NCI-H2029 (cell line): Measurements from ENCODE around the gene ANAPC16.
"Not testable (repeated sequence)": the region's sequence is repeated elsewhere in the genome, so short reads cannot be mapped to it uniquely, and the experiment has no call there.

ENCODE experiments used
- DNase-seq: peaks from one replicate; lab custom pipeline; 2025; lab: John Stamatoyannopoulos, UW

The ANAPC16 gene

DNA sequence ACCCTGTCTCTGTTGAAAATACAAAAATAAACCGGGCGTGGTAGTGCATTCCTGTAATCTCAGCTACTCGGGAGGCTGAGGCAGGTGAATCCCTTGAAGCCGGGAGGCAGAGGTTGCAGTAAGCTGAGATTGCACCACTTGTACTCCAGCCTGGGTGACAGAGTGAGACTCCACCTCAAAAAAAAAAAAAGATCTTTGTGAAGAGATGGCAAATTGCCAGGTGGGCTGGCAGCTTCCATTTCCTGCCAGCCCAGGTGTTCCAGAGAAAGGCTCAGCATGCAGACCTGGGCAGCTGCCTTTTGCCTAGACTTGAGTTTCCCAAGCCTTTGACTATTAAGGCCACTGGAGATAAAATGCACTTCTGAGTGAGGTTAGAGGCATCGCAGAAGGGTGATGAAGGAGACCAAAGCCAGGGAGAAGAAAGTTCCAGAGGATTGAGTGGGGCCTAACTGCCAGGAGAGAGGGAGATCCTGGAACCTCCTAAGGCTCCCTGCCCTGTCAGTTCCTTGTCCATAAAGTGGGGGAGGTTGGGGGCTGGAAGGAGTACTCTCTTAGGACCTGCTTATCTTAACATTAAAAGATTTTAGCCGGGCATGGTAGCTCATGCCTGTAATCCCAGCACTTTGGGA lies 47.9 kb downstream of the ANAPC16 start:
- peak; percentile 81 for DNase-seq

DNA sequence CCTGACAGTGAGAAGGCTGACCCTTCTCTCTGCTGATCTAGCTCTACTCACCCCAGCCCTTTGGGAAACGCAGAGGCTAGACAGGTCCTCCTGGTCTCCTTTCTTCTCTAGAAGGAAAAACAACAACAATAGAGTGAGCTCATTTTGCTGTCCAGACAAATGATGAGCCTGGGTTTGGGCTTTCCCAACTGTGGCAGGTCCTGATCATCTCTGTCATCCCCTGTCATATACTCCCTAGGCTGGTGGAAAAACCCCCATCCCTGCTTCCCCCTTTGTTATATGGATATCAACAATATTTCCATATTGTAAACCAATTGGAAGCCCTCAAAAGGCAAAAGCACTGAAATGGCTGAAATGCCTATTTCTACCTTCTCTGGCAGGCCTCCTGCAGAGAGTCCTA lies 48.7 kb downstream of the ANAPC16 start:
- DNase-seq, result no peak

DNA sequence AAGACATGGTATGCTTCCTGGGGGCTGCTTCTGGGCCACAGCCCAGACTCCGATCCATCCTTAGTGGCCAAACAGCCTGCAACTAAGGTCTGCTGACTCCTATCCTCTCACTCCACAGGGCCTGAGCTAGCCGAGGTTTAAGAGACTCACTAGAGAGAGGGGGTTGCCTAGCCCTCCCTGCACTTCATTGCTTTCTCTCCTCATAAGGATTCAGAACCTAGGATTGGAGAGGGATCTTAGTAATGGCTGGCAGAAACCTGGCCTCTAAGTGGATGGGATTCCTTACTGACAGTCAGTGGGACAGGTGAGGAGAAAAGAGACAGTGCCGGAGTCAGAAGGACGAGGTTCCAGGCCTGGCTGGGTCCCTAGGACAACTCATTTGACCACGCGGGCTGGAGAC lies 49.7 kb downstream of the ANAPC16 start:
- no peak for DNase-seq

DNA sequence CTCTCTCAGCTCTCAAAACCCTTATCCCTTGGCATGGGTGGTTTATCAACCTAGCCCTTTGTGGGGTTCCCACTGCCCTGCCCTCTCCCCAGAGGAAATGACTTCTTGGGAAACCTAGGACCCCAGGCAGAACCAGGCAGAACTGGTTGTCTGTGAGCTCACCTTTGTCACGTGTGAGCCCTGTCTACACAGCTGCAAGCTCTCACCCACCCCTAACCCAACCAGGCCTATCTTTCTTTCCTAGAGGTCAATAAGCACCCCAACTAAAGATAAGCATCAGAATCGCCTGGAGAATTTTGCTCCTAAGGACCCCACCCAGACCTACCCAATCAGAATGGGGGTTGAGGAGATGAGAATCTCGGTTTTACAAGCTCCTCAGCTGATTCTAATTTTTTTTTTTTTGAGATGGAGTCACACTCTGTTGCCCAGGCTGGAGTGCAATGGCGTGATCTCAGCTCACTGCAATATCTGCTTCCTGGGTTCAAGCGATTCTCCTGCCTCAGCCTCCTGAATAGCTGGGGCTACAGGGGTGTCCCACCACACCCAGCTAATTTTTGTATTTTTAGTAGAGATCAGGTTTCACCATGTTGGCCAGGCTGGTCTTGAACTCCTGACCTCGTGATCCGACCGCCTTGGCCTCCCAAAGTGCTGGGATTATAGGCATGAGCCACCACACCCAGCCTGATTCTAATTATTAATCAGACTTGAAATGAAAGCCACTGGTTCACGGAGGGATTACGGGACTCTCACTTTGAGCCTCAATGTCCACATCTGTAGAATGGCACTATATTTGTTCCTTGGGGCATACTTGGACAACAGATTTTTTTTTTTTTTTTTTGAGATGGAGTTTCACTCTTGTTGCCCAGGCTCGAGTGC lies 50.4 kb downstream of the ANAPC16 start:
- DNase-seq, result no peak

DNA sequence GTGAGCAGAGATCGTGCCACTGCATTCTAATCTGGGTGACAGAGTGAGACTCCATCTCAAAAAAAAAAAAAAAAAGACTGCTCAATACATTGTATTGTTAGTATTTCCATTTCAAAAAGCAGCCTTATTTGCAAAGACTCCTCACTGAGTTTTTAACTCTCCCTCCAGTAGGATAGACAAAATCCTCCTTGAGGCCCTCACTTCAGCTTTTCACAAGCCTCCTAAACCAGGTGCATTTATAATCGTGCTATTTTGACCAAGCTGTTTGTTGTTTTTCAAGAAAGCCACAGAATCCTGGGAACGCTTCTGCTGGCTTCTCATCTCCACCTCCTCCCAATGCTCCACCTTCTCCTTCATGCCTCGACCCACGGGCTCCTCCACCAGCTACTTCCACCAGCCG lies 51.6 kb downstream of the ANAPC16 start:
- no peak for DNase-seq

DNA sequence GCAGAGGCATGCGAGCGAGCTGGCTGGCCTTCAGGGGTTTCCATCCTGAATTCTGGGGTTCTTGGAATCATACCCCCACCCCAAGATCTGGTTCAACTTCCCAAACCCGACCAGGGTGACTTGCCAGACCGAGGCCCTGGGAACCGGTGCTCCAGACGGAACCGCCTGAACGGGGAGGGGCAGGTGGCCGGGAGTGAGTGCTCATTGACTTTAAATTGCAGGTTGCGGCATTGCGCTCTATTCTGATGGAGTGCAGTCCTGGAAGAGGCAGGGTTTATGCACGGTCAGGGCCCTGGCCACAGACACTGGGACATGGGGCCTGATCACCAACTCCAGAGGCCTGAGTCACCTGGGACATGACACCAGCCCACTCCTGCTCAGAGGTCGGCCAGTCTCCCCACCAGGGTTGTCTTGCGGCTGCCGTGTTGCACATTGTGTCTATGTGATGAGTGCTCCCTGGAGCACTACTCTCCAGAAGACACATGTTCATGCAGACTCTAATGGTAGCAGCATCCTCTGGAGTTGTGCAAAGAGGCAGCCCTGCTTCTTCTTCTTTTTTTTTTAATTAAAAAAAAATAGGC lies 52.1 kb downstream of the ANAPC16 start:
- DNase-seq, result no peak

DNA sequence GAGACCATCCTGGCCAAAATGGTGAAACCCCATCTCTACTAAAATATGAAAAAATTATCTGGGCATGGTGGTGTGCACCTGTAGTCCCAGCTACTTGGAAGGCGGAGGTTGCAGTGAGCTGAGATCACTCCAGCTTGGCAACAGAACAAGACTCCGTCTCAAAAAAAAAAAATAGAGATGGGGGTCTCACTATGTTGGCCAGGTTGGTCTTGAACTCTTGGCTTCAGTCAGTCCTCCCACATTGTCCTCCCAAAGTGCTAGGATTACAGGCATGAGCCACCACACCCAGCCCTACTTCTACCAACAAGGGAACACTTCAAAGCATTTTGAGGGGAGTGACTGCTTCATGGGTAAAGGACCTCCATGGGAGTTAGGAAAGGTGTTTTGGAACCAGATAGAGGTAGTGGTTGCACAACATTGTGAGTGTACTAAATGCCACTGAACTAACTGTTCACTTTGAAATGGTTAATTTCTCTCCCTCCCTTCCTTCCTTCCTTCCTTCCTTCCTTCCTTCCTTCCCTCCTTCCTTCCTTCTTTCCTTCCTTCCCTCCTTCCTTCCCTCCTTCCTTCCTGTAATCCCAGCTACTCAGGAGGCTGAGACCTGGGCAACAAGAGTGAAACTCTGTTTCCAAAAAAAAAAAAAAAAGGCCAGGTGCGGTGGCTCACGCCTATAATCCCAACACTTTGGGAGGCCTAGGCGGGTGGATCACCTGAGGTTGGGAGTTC lies 52.8 kb downstream of the ANAPC16 start:
- not testable (repeated sequence) for DNase-seq

DNA sequence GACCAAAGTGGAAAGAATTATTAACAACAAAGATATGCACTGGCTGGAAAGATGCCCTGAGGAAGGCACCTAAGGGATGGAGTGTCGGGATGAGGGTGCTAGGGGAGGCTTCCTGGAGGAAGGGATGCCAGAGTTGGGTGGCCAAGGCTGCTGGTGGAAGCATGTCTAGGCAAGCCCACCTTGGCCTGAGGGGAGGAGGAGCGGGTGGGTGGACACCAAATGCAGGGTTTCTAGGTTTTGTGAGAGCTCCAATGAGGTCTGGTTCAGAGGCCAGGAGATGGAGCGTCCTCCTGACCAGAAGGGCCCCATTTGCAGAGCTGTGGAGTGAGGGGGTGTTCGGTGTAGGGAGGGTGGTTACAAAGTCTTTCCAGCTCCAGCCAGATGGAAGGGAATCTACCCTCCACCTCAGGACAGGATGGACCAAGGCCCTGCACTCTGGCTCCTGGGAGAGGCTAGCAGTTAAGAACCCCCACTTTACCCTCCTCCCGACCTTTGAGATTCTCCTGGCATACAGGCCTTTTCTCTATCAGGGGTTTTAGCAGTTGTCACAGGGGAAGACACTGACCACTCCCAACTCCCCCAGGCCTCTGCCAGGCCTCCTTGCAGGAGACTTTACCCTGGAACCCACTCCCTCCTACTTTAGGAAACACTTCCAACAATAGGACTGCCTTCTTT lies 54.9 kb downstream of the ANAPC16 start:
- DNase-seq, result no peak

DNA sequence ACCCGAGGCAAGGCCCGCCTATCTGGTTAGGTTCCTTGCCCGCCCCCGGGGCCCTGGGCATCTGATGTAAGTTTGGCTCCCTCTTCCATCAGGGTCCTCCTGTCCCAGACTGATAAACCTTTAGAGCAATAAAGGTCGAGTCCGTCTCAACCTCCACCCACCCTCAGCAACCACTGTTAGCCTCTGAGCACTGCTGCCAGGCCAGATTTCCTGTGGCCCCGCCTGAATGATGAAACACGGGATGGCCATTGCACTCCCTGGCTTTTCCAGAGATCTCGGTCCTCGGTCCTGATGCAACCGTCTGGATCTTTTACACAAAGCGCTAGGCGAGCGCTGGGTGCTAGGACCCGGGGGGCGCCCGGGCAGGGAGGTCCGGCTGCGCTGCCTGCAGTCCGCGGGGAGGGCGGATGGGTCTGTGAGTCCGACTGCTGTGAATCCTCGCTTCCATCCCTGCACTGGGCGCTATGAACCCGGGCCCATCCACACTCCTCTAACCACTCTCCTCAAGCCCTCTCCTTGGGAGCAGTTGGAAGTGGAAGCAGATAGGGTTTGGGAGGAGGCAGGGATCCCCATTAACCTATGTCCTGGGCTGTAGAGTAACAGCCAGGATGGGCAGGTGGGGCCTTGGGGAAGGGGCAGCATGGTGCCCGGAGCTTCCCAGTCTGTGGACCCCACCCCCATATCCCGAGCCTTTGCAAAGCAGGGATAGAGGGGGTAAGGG lies 57.0 kb downstream of the ANAPC16 start:
- peak; percentile 49 for DNase-seq

DNA sequence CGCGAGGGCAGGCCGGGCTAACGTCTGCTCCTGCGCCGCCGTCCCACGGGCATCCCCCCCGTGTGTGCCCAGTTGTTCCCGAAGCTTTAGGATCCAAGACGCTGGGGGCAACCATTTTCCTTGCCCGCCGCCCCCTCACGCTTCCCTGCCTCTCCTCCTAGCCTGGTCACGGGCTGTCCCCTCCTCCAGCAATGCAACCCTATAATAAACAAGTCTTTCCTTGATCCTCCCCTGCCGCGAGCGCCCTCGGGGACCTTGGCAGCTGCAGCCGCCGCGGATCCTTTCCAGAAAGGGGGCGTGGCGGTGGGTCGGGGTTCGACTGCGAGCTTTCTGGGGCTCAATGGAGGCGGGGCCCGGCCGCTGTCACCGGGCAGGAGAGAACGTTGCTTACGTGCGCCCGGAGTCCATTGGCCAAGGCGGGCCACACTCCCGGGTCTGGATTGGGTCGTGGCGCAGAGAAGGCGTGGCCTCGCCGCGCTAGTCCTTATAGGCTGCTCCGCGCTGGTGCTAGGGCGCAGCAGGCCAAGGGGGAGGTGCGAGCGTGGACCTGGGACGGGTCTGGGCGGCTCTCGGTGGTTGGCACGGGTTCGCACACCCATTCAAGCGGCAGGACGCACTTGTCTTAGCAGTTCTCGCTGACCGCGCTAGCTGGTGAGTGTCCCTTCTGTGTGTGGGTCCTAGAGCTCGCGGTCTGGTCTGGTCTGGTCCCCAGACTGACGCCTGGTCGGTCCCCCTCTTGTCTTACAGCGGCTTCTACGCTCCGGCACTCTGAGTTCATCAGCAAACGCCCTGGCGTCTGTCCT lies 57.8 kb downstream of the ANAPC16 start, which contains the start of gene DDIT4:
TSS of gene DDIT4 (plus strand) at position 515 of the 803 bp plus-strand sequence. CDS start 293 bp downstream, outside the sequence.
- peak; percentile 91 for DNase-seq

DNA sequence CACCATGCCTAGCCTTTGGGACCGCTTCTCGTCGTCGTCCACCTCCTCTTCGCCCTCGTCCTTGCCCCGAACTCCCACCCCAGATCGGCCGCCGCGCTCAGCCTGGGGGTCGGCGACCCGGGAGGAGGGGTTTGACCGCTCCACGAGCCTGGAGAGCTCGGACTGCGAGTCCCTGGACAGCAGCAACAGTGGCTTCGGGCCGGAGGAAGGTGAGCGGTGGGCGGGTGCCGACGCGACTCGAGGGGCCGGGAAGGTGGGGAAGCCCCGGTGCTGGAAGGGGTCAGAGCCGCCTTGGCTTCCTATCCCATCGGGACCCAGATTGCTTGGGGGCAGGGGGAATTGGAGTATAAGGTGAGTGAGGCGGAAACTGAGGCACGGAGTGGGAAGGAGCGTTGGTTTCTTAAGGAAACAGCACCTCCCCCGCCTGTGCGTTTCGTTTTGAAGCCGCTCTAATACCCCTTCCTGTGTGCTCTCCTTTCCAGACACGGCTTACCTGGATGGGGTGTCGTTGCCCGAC lies 58.5 kb downstream of the ANAPC16 start:
- no peak for DNase-seq

DNA sequence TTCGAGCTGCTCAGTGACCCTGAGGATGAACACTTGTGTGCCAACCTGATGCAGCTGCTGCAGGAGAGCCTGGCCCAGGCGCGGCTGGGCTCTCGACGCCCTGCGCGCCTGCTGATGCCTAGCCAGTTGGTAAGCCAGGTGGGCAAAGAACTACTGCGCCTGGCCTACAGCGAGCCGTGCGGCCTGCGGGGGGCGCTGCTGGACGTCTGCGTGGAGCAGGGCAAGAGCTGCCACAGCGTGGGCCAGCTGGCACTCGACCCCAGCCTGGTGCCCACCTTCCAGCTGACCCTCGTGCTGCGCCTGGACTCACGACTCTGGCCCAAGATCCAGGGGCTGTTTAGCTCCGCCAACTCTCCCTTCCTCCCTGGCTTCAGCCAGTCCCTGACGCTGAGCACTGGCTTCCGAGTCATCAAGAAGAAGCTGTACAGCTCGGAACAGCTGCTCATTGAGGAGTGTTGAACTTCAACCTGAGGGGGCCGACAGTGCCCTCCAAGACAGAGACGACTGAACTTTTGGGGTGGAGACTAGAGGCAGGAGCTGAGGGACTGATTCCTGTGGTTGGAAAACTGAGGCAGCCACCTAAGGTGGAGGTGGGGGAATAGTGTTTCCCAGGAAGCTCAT lies 59.0 kb downstream of the ANAPC16 start:
- peak; percentile 29 for DNase-seq

DNA sequence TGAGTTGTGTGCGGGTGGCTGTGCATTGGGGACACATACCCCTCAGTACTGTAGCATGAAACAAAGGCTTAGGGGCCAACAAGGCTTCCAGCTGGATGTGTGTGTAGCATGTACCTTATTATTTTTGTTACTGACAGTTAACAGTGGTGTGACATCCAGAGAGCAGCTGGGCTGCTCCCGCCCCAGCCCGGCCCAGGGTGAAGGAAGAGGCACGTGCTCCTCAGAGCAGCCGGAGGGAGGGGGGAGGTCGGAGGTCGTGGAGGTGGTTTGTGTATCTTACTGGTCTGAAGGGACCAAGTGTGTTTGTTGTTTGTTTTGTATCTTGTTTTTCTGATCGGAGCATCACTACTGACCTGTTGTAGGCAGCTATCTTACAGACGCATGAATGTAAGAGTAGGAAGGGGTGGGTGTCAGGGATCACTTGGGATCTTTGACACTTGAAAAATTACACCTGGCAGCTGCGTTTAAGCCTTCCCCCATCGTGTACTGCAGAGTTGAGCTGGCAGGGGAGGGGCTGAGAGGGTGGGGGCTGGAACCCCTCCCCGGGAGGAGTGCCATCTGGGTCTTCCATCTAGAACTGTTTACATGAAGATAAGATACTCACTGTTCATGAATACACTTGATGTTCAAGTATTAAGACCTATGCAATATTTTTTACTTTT lies 59.7 kb downstream of the ANAPC16 start:
- peak; percentile 42 for DNase-seq

DNA sequence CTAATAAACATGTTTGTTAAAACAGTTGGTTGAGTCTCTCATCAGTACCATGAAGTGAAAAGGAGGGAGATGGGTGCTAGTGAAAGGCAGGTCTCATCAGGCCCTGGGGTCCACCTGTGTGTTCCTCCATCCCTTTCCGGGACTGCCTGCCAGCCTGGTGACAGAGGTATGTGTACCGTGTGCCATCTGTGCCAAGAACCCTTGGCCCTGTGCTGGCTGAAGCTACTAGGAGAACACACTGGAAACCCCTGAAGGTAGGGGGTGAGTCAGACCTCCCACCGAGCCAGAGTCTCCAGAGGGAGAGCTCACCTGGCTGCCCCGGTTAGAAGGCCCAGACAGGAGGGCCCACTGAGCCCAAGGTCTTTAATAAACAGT lies 60.2 kb downstream of the ANAPC16 start:
- DNase-seq, result peak; percentile 60

DNA sequence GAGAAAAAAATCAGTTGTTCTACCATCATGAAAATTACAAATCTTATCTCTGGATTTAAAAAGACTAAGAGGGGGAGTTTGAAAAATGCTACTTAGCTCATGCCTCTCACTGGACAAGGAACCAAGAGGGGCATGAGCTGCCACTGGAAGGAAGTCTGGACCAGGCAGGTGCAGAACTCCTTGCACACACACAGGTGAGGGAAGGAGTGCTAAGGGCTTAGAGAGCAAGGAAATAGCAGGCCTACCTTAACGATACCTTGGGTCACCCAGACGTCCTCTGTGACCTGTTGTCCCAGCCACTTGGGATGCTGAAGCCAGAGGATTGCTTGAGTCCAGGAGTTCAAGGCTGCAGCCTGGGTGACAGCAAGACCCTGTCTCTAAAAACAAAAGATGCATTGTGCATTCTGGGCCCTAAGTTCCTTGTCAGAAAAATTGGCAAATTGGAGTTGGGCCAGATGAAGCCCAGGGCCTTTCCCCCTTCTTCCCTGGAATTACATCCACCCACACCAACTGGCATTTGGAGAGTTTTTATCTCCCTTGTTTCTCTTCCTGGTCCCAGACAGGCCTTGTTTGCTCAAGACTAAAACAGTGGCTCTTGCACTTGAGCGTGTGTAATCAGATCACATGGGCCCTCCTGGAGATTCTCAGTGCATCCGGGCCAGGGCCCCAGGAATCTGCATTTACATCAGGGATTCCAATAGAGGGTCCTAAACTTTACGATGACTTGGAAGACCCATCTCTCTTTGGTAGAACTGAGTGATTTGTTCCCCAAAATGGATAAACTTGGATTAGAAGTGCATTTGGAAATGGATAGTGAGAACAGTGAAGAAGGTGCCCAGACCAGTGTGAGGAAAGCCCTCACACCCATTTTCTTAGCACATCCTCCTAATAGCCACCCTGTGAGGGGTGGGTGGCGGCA lies 60.9 kb downstream of the ANAPC16 start:
- DNase-seq, result peak; percentile 50

DNA sequence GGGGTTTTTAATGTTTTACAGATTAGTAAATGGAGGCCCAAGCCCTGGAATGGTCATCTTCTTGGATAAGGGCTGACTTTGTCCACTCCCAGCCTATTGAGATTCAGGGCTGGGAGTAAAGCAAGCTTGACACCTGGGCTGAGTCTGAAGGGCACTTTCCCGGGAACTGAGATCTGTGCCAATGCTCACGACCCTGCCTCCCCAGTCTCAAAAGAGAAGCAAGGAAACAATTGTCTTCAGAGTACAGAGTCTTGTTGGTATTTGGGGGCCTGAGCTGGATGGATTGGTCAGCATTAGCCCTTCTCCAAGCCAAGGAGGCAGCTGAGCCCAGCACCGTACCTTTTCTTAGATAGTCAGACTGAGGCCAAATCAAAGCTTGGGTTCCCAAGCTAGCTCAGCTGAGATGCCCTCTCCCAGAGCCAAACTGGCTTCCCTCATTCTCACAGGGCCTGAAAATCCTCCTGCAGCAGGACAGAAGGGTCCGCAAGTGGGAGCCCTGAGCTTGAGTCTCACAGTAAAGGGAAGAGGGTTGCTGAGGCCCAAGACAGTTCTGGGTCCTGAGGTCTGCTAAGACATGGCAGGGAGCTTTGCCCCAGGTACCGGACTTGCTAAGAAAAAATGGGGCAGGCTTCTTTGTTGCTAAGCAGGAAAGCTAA lies 61.7 kb downstream of the ANAPC16 start:
- no peak for DNase-seq

DNA sequence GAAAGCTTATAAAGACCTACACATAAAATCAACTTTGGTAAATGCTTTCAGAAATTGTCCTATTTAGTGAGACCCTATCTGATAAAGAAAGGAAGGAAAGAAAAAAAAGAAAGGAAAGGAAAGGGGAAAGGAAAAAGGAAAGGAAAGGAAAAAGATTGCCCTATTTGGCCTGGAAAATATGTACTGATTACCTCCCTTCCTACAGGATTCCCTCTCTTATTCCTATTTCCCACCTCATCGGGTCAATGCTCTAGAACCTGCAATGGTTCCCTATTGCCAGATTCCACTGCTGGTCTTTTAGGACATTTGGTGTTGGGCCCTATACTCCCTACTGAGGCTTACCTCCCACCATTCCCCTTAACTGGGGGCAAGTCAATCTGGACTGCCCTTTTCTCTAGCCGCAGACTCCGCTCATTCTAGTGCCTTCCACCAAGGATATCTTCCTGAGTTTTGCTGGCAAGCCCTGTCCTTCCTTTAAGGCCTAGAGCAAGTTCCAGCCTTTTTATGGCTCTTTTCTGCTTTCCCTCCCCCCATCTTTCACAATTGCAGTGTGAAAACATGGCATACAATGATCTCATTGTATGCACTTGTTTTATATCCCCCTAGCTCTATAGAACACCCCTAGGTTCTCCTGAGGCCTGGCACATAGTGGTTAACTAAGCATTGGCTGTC lies 62.3 kb downstream of the ANAPC16 start:
- no peak for DNase-seq
